SH-SY5Y (cell line): Measurements from ENCODE around the gene TXNDC16.

Experiments
- GATA2 ChIP-seq: IDR thresholded peaks from 2 replicates; pipeline ENCODE4 v1.6.1; 2011; ENCODE audit warnings: mild to moderate bottlenecking, low read depth, low read length
- GATA3 ChIP-seq: IDR thresholded peaks from 2 replicates; pipeline ENCODE4 v1.6.1; 2011; ENCODE audit warnings: low read depth, mild to moderate bottlenecking, low read length, moderate library complexity

TXNDC16 gene

GRCh38 chr14:52485350-52485960 is 66.8 kb downstream of the TXNDC16 start:
- no peak for TF ChIP-seq GATA3
- no peak for TF ChIP-seq GATA2

- TF ChIP-seq GATA2 (no peak), GATA3 (no peak)
Observed at GRCh38 chr14:52481864-52482263, 70.4 kb downstream of the TXNDC16 start.

- TF ChIP-seq GATA2 (no peak), GATA3 (no peak)
Observed at GRCh38 chr14:52473557-52473956, 78.7 kb downstream of the TXNDC16 start.

GRCh38 chr14:52472728-52473127 is 79.6 kb downstream of the TXNDC16 start:
- TF ChIP-seq GATA2 (no peak), GATA3 (no peak)

GRCh38 chr14:52467515-52468266 is 84.6 kb downstream of the TXNDC16 start:
- TF ChIP-seq GATA2 (no peak), GATA3 (no peak)

- TF ChIP-seq GATA3 (no peak), GATA2 (no peak)
Observed at GRCh38 chr14:52464175-52464574, 88.1 kb downstream of the TXNDC16 start.

- TF ChIP-seq GATA3 (no peak), GATA2 (no peak)
Observed at GRCh38 chr14:52463375-52463774, 88.9 kb downstream of the TXNDC16 start.

GRCh38 chr14:52461721-52462120 is 90.6 kb downstream of the TXNDC16 start:
- TF ChIP-seq GATA2 (no peak), GATA3 (no peak)

GRCh38 chr14:52458721-52459085 is 93.6 kb downstream of the TXNDC16 start:
- no peak for TF ChIP-seq GATA2
- no peak for TF ChIP-seq GATA3

GRCh38 chr14:52457411-52457810 is 94.9 kb downstream of the TXNDC16 start:
- TF ChIP-seq GATA2 (no peak), GATA3 (no peak)

- TF ChIP-seq GATA3 = no peak
- no peak for TF ChIP-seq GATA2
Observed at GRCh38 chr14:52455291-52456088, 96.8 kb downstream of the TXNDC16 start.

- TF ChIP-seq GATA2 (no peak), GATA3 (no peak)
Observed at GRCh38 chr14:52447236-52447635, 105.1 kb downstream of the TXNDC16 start.

GRCh38 chr14:52446355-52446754 is 106.0 kb downstream of the TXNDC16 start:
- TF ChIP-seq GATA3 = no peak
- TF ChIP-seq GATA2 = no peak

- TF ChIP-seq GATA3 (no peak), GATA2 (no peak)
Observed at GRCh38 chr14:52443506-52443905, 108.8 kb downstream of the TXNDC16 start.

- TF ChIP-seq GATA3 (no peak), GATA2 (no peak)
Observed at GRCh38 chr14:52442602-52443001, 109.7 kb downstream of the TXNDC16 start.

GRCh38 chr14:52442166-52442565 is 110.1 kb downstream of the TXNDC16 start:
- TF ChIP-seq GATA2 (no peak), GATA3 (no peak)
